ENCODE measurements around the gene WDFY4.

- no peak for TF ChIP-seq CTCF (IDR thresholded peaks at IDR 0.05; ENCODE audit: poor library complexity, severe bottlenecking)
- TF ChIP-seq, protein P1, sequence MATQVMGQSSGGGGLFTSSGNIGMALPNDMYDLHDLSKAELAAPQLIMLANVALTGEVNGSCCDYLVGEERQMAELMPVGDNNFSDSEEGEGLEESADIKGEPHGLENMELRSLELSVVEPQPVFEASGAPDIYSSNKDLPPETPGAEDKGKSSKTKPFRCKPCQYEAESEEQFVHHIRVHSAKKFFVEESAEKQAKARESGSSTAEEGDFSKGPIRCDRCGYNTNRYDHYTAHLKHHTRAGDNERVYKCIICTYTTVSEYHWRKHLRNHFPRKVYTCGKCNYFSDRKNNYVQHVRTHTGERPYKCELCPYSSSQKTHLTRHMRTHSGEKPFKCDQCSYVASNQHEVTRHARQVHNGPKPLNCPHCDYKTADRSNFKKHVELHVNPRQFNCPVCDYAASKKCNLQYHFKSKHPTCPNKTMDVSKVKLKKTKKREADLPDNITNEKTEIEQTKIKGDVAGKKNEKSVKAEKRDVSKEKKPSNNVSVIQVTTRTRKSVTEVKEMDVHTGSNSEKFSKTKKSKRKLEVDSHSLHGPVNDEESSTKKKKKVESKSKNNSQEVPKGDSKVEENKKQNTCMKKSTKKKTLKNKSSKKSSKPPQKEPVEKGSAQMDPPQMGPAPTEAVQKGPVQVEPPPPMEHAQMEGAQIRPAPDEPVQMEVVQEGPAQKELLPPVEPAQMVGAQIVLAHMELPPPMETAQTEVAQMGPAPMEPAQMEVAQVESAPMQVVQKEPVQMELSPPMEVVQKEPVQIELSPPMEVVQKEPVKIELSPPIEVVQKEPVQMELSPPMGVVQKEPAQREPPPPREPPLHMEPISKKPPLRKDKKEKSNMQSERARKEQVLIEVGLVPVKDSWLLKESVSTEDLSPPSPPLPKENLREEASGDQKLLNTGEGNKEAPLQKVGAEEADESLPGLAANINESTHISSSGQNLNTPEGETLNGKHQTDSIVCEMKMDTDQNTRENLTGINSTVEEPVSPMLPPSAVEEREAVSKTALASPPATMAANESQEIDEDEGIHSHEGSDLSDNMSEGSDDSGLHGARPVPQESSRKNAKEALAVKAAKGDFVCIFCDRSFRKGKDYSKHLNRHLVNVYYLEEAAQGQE (IDR thresholded peaks at IDR 0.05; ENCODE audit: borderline replicate concordance), result no peak
- TF ChIP-seq POLR2AphosphoS5 (IDR thresholded peaks at IDR 0.05), result no peak
- no peak for TF ChIP-seq TAF1 (IDR thresholded peaks at IDR 0.05; ENCODE audit: low read depth)
- no peak for TF ChIP-seq EZH2 (IDR thresholded peaks at IDR 0.05; ENCODE audit: borderline replicate concordance, insufficient read depth, low read length, poor library complexity, severe bottlenecking)
These were observed 103.9 kb downstream of the WDFY4 start for GRCh38 chr10:48788554-48788953.
